GM23248 (cell line): ENCODE results near the gene ARSH.

Experiments used
- EZH2 ChIP-seq: fragments of 200-600 bp; sonication (generic); IDR thresholded peaks from 2 replicates; pipeline ENCODE4 v1.6.1; 2018; ENCODE audit warnings: antibody characterized with exemption, mild to moderate bottlenecking; ENCODE audit not compliant: insufficient read depth, poor library complexity, severe bottlenecking
- EZH2phosphoT487 ChIP-seq: fragments of 200-600 bp; sonication (generic); IDR thresholded peaks from 2 replicates; pipeline ENCODE4 v1.6.1; 2018; ENCODE audit warnings: antibody characterized with exemption, moderate library complexity, mild to moderate bottlenecking, low read depth; ENCODE audit not compliant: insufficient read depth

GRCh38 chrX:3076416-3076991 is 70.2 kb downstream of the ARSH start:
- TF ChIP-seq EZH2 (no peak), EZH2phosphoT487 (no peak)
